Measurements from ENCODE around the gene RFC1. TPM values are rescaled to one million over a fixed set of nuclear protein-coding genes. Genes with fewer than 3 reads are reported as not detected.

RFC1 gene
- total RNA-seq, 2 donors from 2014 or later: 30.9 to 46.8 TPM

- Histone ChIP-seq H3K27ac (peak overlapping the region in 2 of 4 donors; percentile 66 to 82), H3K36me3 (replicated peaks in 1 of 2; ENCODE audit: insufficient read depth in 1 of 2, low read depth in 2 of 2) (peaks cover 0 to 2% of the 10 kb centered on the region in 2 donors), H3K27me3 (no peaks in the 10 kb centered on the region), H3K4me3 (no peak overlapping the region), H3K9me3 (no peaks in the 10 kb centered on the region), H3K4me1 (peaks cover 60% of the 10 kb centered on the region)
- no peak for ATAC-seq
- intact Hi-C loops (cut with DNase I): no loop called here
- no peak for DNase-seq
- TF ChIP-seq CTCF (IDR thresholded peaks at IDR 0.05) (no peak), POLR2A (IDR thresholded peaks at IDR 0.05) (no peak)
- 53 to 59% methylated on average over 2 of the region's 2 CpGs for WGBS, 2 donors
Observed at GRCh38 chr4:39339968-39340367, 26.2 kb downstream of the RFC1 start.

GRCh38 chr4:39337841-39338240, 28.3 kb downstream of the RFC1 start:
- H3K27me3 ChIP-seq: no peaks in the 10 kb centered on the region
- H3K4me3 ChIP-seq: no peak overlapping the region
- WGBS, 2 donors: 16 to 19% methylated on average over 4 of the region's 4 CpGs
- intact Hi-C loops (cut with DNase I): no loop called here
- TF ChIP-seq CTCF (IDR thresholded peaks at IDR 0.05): no peak
- no peak for TF ChIP-seq POLR2A (IDR thresholded peaks at IDR 0.05)
- H3K36me3 ChIP-seq (replicated peaks in 1 of 2; ENCODE audit: insufficient read depth in 1 of 2, low read depth in 2 of 2): no peaks in the 10 kb centered on the region
- no peaks in the 10 kb centered on the region for H3K9me3 ChIP-seq
- peak in 1 of 4 donors; percentile 14 for DNase-seq
- peak; percentile 36 for ATAC-seq
- peaks cover 64% of the 10 kb centered on the region for H3K4me1 ChIP-seq
- H3K27ac ChIP-seq: peak overlapping the region in 2 of 4 donors; percentile 30 to 55

- TF ChIP-seq POLR2A (IDR thresholded peaks at IDR 0.05) (no peak), CTCF (IDR thresholded peaks at IDR 0.05) (no peak)
- ATAC-seq (no peak), DNase-seq (no peak)
- peak overlapping the region in 1 of 4 donors; percentile 46 for H3K27ac ChIP-seq
- no peak overlapping the region for H3K4me3 ChIP-seq
- H3K27me3 ChIP-seq: no peaks in the 10 kb centered on the region
- H3K4me1 ChIP-seq: peaks cover 44% of the 10 kb centered on the region
- H3K36me3 ChIP-seq (replicated peaks in 1 of 2; ENCODE audit: insufficient read depth in 1 of 2, low read depth in 2 of 2): no peaks in the 10 kb centered on the region
- intact Hi-C loops (cut with DNase I): no loop called here
- no peaks in the 10 kb centered on the region for H3K9me3 ChIP-seq
- WGBS, 2 donors: 90 to 92% methylated on average over 4 of the region's 4 CpGs
Observed at GRCh38 chr4:39335566-39335965, 30.6 kb downstream of the RFC1 start.

- Histone ChIP-seq H3K9me3 (no peaks in the 10 kb centered on the region), H3K36me3 (replicated peaks in 1 of 2; ENCODE audit: insufficient read depth in 1 of 2, low read depth in 2 of 2) (no peaks in the 10 kb centered on the region), H3K4me3 (no peak overlapping the region), H3K27me3 (no peaks in the 10 kb centered on the region), H3K27ac (no peak overlapping the region), H3K4me1 (peaks cover 21% of the 10 kb centered on the region)
- DNase-seq (no peak), ATAC-seq (no peak)
- whole genome bisulfite sequencing, 2 donors: 89 to 92% methylated on average over 2 of the region's 2 CpGs
- intact Hi-C loops (cut with DNase I): no loop called here
- TF ChIP-seq POLR2A (IDR thresholded peaks at IDR 0.05): no peak
- TF ChIP-seq CTCF (IDR thresholded peaks at IDR 0.05): no peak
Observed at GRCh38 chr4:39331191-39331590, 35.0 kb downstream of the RFC1 start.

GRCh38 chr4:39330353-39330752, 35.8 kb downstream of the RFC1 start:
- Histone ChIP-seq H3K27me3 (no peaks in the 10 kb centered on the region), H3K4me3 (no peak overlapping the region), H3K36me3 (replicated peaks in 1 of 2; ENCODE audit: insufficient read depth in 1 of 2, low read depth in 2 of 2) (no peaks in the 10 kb centered on the region), H3K27ac (no peak overlapping the region), H3K4me1 (peaks cover 18% of the 10 kb centered on the region), H3K9me3 (no peaks in the 10 kb centered on the region)
- 88 to 92% methylated on average over 1 of the region's 1 CpG for WGBS, 2 donors
- intact Hi-C loops (cut with DNase I): no loop called here
- no peak for ATAC-seq
- TF ChIP-seq CTCF (IDR thresholded peaks at IDR 0.05): no peak
- TF ChIP-seq POLR2A (IDR thresholded peaks at IDR 0.05): no peak
- DNase-seq: no peak
